ENCODE results near the gene MAEA.

MAEA gene

DNA sequence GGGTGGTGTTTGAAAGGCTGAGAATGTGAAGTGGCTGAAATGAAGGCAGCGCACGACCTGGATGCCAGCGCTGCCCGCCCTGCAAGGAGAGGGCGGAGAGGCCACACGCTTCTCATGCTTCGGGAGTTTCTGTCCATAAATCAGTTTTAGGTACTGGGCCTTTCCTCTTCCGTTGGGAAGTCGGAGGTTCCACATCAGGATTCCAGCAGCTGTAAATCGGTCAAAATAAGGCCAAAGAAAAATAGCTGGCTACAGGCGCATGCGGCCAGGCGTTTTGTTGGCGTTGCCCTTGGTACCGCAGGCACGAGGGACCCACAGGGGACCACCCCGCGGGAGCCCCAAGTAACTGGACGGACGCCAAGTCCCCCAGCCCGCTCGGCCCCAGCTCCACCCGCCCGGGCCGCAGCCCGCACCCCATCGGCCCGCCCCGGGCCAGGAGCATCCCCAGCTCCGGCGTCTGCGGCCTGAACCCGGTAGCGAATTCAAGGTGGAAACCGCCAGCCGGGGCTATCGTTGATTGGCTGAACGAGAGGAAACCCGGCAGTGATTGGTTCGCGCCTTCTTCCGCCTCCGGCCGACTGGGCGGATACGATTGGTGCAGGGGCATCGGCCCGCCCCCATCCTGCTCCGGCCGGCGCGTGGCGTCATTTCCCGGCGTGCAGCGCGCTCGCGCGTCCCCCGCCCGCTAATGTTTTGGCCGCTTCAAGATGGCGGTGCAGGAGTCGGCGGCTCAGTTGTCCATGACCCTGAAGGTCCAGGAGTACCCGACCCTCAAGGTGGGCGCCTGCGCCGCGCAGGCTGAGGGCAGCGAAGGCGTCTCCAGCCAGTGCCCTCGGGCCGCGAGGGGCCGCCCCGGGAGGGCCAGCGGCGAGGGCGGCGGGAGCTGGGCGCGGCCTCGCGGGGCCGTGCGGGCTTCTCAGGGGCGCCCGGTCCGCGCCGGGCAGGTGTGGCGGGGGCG is at the start of gene MAEA:
MAEA (plus strand) TSS at position 685 of the 958 bp plus-strand sequence; CDS start at position 708, 23 bp downstream.
- Mint-ChIP-seq H3K27ac (peak within 1 kb of the TSS; percentile 78 to 94 (median 93)), H3K27me3 (ENCODE audit: low read depth) (no peaks in the 10 kb centered on the region), H3K9me3 (peaks cover 4% of the 10 kb centered on the region)

DNA sequence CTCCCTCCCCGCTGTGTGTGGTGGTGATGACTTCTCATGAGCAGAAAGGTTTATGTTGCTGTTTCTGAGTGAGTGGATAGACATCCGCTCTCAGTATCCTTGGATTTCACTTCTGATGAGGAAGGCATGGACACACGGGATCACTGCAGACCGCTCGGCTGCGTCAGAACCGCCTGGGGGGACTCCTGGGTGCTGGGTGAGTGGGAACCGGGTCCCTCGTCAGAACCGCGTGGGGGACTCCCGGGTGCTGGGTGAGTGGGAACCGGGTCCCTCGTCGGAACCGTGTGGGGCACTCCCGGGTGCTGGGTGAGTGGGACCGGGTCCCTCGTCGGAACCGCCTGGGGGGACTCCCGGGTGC is 49.8 kb upstream of the MAEA start:
- TF ChIP-seq, protein P1, sequence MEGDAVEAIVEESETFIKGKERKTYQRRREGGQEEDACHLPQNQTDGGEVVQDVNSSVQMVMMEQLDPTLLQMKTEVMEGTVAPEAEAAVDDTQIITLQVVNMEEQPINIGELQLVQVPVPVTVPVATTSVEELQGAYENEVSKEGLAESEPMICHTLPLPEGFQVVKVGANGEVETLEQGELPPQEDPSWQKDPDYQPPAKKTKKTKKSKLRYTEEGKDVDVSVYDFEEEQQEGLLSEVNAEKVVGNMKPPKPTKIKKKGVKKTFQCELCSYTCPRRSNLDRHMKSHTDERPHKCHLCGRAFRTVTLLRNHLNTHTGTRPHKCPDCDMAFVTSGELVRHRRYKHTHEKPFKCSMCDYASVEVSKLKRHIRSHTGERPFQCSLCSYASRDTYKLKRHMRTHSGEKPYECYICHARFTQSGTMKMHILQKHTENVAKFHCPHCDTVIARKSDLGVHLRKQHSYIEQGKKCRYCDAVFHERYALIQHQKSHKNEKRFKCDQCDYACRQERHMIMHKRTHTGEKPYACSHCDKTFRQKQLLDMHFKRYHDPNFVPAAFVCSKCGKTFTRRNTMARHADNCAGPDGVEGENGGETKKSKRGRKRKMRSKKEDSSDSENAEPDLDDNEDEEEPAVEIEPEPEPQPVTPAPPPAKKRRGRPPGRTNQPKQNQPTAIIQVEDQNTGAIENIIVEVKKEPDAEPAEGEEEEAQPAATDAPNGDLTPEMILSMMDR (IDR thresholded peaks at IDR 0.05; ENCODE audit: unreplicated experiment in 3 of 3) = no peak
- H3K4me3 Mint-ChIP-seq = no peak overlapping the region

More for the DNA sequence above, at the start of gene MAEA:
- Mint-ChIP-seq H3K36me3 (ENCODE audit: low read depth) (no peaks in the 10 kb centered on the region), H3K4me3 (peak within 1 kb of the TSS; percentile 95 to 97 (median 95)), H3K4me1 (peaks cover 24% of the 10 kb centered on the region)
- TF ChIP-seq, protein P1 (IDR thresholded peaks at IDR 0.05; ENCODE audit: unreplicated experiment in 3 of 3) = no peak

DNA sequence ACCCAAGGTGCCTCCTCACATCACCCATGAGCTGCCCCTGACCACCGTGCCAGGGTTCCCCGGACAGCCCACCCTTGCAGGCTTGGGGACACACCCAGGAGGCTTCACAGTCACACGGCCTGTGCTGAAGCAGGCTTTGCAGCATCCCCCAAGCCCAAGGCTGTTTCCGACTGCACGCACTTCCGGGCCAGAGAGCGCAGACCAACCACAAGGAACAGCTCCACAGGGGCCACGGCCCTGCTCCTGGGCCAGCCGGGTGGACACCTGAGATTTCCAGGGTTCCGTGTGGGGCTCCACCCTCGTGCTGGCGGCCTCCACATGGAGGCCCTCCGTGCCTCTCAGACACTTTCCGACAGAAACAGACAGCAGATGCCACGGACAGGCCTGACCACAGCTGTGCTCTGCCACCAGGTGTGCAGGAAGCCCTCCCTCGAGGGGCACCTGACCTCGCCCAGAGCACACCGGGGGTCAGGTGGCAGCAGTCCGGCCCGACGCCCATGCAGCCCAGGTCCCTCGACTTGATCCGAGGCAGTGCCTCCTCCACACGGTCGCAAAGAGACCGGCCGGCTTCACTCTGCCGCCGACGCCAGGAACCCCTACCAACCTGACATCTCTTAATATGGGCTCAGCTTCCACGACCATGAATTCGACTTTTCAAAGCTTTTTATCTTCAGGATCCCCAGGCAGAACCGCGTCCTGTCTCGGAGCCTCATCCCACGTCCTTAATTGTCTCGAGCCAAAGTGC is 48.8 kb upstream of the MAEA start:
- H3K4me3 Mint-ChIP-seq = peak overlapping the region in 1 of 3 experiments; percentile 10
- peaks cover 16% of the 10 kb centered on the region for H3K4me1 Mint-ChIP-seq
- TF ChIP-seq, protein P1 (IDR thresholded peaks at IDR 0.05; ENCODE audit: unreplicated experiment in 3 of 3) = no peak
- H3K9me3 Mint-ChIP-seq = no peaks in the 10 kb centered on the region
- no peaks in the 10 kb centered on the region for H3K27me3 Mint-ChIP-seq (ENCODE audit: low read depth)
- H3K27ac Mint-ChIP-seq = peak overlapping the region in 1 of 3 experiments; percentile 20
- H3K36me3 Mint-ChIP-seq (ENCODE audit: low read depth) = peaks cover 17% of the 10 kb centered on the region

More for the DNA sequence above, 49.8 kb upstream of the MAEA start:
- H3K27ac Mint-ChIP-seq = no peak overlapping the region
- H3K36me3 Mint-ChIP-seq (ENCODE audit: low read depth) = peaks cover 26% of the 10 kb centered on the region
- H3K4me1 Mint-ChIP-seq = peaks cover 19% of the 10 kb centered on the region
- H3K9me3 Mint-ChIP-seq = no peaks in the 10 kb centered on the region
- no peaks in the 10 kb centered on the region for H3K27me3 Mint-ChIP-seq (ENCODE audit: low read depth)

DNA sequence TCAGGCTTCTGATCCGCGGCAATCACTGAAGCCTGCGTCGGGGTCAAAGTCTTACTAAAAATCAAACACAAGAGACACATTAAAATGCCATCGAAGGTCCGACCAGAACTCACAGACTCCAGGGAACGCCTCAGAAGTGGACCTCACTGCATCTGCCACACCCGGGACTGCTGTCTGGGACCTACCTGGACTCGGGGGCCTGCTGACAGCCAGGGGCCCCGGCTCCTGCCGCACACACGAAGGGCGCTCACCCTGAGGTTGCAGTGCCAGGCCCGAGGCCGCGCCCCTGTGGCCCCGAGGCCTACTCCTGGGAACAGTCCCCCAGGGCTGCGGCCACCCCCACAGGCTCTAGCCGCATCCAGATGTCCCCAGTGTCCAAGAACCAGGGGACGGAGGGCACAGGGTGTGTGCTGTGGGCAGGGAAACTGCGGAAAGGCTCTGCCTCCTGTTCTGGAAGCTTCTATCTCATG is 48.2 kb upstream of the MAEA start:
- Mint-ChIP-seq H3K9me3 (no peaks in the 10 kb centered on the region), H3K4me1 (peaks cover 22% of the 10 kb centered on the region), H3K27me3 (ENCODE audit: low read depth) (no peaks in the 10 kb centered on the region), H3K4me3 (peak overlapping the region in 1 of 3 experiments; percentile 10), H3K27ac (peak overlapping the region in 1 of 3 experiments; percentile 20), H3K36me3 (ENCODE audit: low read depth) (peaks cover 17% of the 10 kb centered on the region)
- TF ChIP-seq, protein P1 (IDR thresholded peaks at IDR 0.05; ENCODE audit: unreplicated experiment in 3 of 3) = no peak

DNA sequence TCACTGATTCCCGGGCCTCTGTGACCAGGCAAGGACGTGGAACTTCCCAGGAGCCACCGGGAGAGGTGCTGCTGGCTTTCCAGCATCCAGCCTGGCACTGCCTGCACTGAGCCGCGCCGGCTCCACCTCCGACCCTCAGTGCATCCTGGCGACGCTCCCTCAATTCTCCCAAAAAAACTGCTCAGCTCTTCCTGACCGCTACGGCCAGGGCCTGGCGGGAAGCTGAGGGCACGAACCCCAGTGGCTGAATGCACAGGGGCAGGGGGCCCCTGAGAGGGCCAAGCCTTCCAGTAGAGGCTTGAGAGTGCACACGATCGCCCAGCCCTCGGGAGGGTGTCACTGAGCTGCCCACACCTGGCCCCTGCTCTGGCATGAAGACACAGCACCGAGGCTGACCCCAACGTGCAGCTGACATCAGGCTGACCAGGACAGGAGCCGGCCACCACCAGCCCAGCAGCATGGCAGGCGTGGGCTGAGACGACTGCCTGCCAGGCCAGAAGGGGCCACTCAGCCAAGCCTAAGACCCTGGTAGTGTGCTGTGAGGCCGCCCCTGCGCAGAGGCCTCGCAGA is 47.7 kb upstream of the MAEA start:
- TF ChIP-seq, protein P1 (IDR thresholded peaks at IDR 0.05; ENCODE audit: unreplicated experiment in 3 of 3) = no peak
- Mint-ChIP-seq H3K9me3 (no peaks in the 10 kb centered on the region), H3K36me3 (ENCODE audit: low read depth) (peaks cover 17% of the 10 kb centered on the region), H3K27me3 (ENCODE audit: low read depth) (no peaks in the 10 kb centered on the region), H3K27ac (no peak overlapping the region), H3K4me1 (peaks cover 28% of the 10 kb centered on the region), H3K4me3 (no peak overlapping the region)
